Hepatocyte (in vitro differentiated cells): ENCODE measurements around the gene TMEM63B. TPM values are rescaled to one million over a fixed set of nuclear protein-coding genes. Genes with fewer than 3 reads are reported as not detected.

Experiments
- DNase-seq: peaks from one replicate; pipeline ENCODE4 v3.0.0-alpha.2; 2016; ENCODE audit warnings: low spot score
- H2AFZ ChIP-seq: fragments of 200-600 bp; sonication (generic); 2 replicates; pipeline ENCODE4 v1.6.0; 2016; ENCODE audit warnings: antibody characterized with exemption, mild to moderate bottlenecking
- H3K27ac ChIP-seq: fragments of 200-600 bp; sonication (generic); 2 replicates; pipeline ENCODE4 v1.5.1; 2016; ENCODE audit warnings: mild to moderate bottlenecking
- H3K27me3 ChIP-seq: fragments of 200-600 bp; sonication (generic); 2 replicates; pipeline ENCODE4 v1.6.1; 2016
- H3K36me3 ChIP-seq: fragments of 200-600 bp; sonication (generic); replicated peaks from 2 replicates; pipeline ENCODE4 v1.5.1; 2016; ENCODE audit warnings: low read depth; ENCODE audit not compliant: insufficient read depth
- H3K4me1 ChIP-seq: fragments of 200-600 bp; sonication (generic); 2 replicates; pipeline ENCODE4 v1.5.1; 2016; ENCODE audit warnings: mild to moderate bottlenecking, moderate library complexity; ENCODE audit not compliant: insufficient read depth
- H3K4me2 ChIP-seq: fragments of 200-600 bp; sonication (generic); 2 replicates; pipeline ENCODE4 v1.6.0; 2016
- H3K4me3 ChIP-seq: fragments of 200-600 bp; sonication (generic); 2 replicates; pipeline ENCODE4 v1.5.1; 2016; ENCODE audit warnings: mild to moderate bottlenecking
- H3K79me2 ChIP-seq: fragments of 200-600 bp; sonication (generic); 2 replicates; pipeline ENCODE4 v1.6.0; 2017; ENCODE audit warnings: mild to moderate bottlenecking
- H3K9me2 ChIP-seq: fragments of 200-600 bp; sonication (generic); replicated peaks from 2 replicates; pipeline ENCODE4 v1.6.0; 2017; ENCODE audit warnings: mild to moderate bottlenecking; ENCODE audit not compliant: insufficient read depth
- H3K9me3 ChIP-seq: fragments of 200-600 bp; sonication (generic); 2 replicates; pipeline ENCODE4 v1.5.1; 2016; ENCODE audit warnings: low read depth, mild to moderate bottlenecking
- H4K20me1 ChIP-seq: fragments of 200-600 bp; sonication (generic); 2 replicates; pipeline ENCODE4 v1.6.0; 2016; ENCODE audit warnings: mild to moderate bottlenecking; ENCODE audit not compliant: insufficient read depth, poor library complexity, severe bottlenecking
- EZH2 ChIP-seq: fragments of 200-600 bp; sonication (generic); IDR thresholded peaks from 2 replicates; pipeline ENCODE4 v1.6.1; 2016; ENCODE audit warnings: antibody characterized with exemption, mild to moderate bottlenecking, borderline replicate concordance
- EZH2phosphoT487 ChIP-seq: fragments of 200-600 bp; sonication (generic); IDR thresholded peaks from one replicate; pipeline ENCODE4 v1.6.1; 2018; ENCODE audit warnings: antibody characterized with exemption, mild to moderate bottlenecking, low read depth, moderate library complexity; ENCODE audit not compliant: unreplicated experiment, severe bottlenecking
- WGBS: methylation state at CpG from one replicate; pipeline ENCODE4 v1.1.6; 2016; ENCODE audit warnings: low lambda C conversion rate; ENCODE audit errors: missing lambda C conversion rate; 5-methylcytosine and 5-hydroxymethylcytosine counted together
- polyA plus RNA-seq: library from polyadenylated mRNA; unstranded; fragments of >200 nt; fragmentation: Nextera tagmentation; extraction: Ambion mirVana; gene quantifications from 2 replicates; pipeline ENCODE4 v1.2.1, GENCODE V29; 2016
- total RNA-seq: library from RNA; depleted of rRNA; stranded (reverse); fragments of >200 nt; gene quantifications from 2 replicates; pipeline ENCODE4 v1.2.3, GENCODE V29; 2014
- TF ChIP-seq, protein P1 (sequence below): fragments of 200-600 bp; sonication (generic); IDR thresholded peaks from 2 replicates; pipeline ENCODE4 v1.5.1; 2016; ENCODE audit warnings: antibody characterized with exemption, mild to moderate bottlenecking; ENCODE audit not compliant: poor library complexity

Gene TMEM63B
- total and polyA plus RNA-seq, 2 experiments from 2014 or later: 31.4 to 43.5 TPM

- no peaks in the 10 kb centered on the region for H3K27me3 ChIP-seq
- DNase-seq: no peak
- no peaks in the 10 kb centered on the region for H3K9me3 ChIP-seq
- TF ChIP-seq EZH2phosphoT487 (no peak), EZH2 (no peak)
- TF ChIP-seq, protein P1, sequence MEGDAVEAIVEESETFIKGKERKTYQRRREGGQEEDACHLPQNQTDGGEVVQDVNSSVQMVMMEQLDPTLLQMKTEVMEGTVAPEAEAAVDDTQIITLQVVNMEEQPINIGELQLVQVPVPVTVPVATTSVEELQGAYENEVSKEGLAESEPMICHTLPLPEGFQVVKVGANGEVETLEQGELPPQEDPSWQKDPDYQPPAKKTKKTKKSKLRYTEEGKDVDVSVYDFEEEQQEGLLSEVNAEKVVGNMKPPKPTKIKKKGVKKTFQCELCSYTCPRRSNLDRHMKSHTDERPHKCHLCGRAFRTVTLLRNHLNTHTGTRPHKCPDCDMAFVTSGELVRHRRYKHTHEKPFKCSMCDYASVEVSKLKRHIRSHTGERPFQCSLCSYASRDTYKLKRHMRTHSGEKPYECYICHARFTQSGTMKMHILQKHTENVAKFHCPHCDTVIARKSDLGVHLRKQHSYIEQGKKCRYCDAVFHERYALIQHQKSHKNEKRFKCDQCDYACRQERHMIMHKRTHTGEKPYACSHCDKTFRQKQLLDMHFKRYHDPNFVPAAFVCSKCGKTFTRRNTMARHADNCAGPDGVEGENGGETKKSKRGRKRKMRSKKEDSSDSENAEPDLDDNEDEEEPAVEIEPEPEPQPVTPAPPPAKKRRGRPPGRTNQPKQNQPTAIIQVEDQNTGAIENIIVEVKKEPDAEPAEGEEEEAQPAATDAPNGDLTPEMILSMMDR: no peak
- H3K4me1 ChIP-seq: peaks cover 10% of the 10 kb centered on the region
- H3K36me3 ChIP-seq: no peaks in the 10 kb centered on the region
- H3K79me2 ChIP-seq: no peaks in the 10 kb centered on the region
- no peaks in the 10 kb centered on the region for H4K20me1 ChIP-seq
- no peak overlapping the region for H2AFZ ChIP-seq
- 35% methylated on average over 1 of the region's 1 CpG for WGBS
- H3K9me2 ChIP-seq: no peaks in the 10 kb centered on the region
- peak overlapping the region; percentile 3 for H3K4me2 ChIP-seq
- H3K4me3 ChIP-seq: no peak overlapping the region
- H3K27ac ChIP-seq: no peak overlapping the region
These were observed 28.2 kb upstream of the TMEM63B start for GRCh38 chr6:44099192-44099591.

GRCh38 chr6:44100088-44100550, 27.2 kb upstream of the TMEM63B start:
- peak overlapping the region; percentile 34 for H3K27ac ChIP-seq
- TF ChIP-seq EZH2: no peak
- TF ChIP-seq, protein P1: peak; percentile 50
- no peaks in the 10 kb centered on the region for H3K27me3 ChIP-seq
- H3K9me2 ChIP-seq: no peaks in the 10 kb centered on the region
- H3K4me1 ChIP-seq: peaks cover 4% of the 10 kb centered on the region
- no peak overlapping the region for H3K4me3 ChIP-seq
- no peak overlapping the region for H2AFZ ChIP-seq
- 67% methylated on average over 1 of the region's 1 CpG for WGBS
- H3K79me2 ChIP-seq: no peaks in the 10 kb centered on the region
- no peak overlapping the region for H3K4me2 ChIP-seq
- DNase-seq: peak; percentile 62
- no peaks in the 10 kb centered on the region for H4K20me1 ChIP-seq
- H3K9me3 ChIP-seq: no peaks in the 10 kb centered on the region
- no peaks in the 10 kb centered on the region for H3K36me3 ChIP-seq

GRCh38 chr6:44101832-44102231, 25.5 kb upstream of the TMEM63B start:
- Histone ChIP-seq H3K9me2 (no peaks in the 10 kb centered on the region), H3K4me2 (no peak overlapping the region), H3K36me3 (no peaks in the 10 kb centered on the region), H3K4me1 (no peaks in the 10 kb centered on the region), H3K79me2 (peaks cover 12% of the 10 kb centered on the region), H3K27me3 (no peaks in the 10 kb centered on the region), H4K20me1 (no peaks in the 10 kb centered on the region), H3K4me3 (no peak overlapping the region), H3K9me3 (no peaks in the 10 kb centered on the region), H2AFZ (no peak overlapping the region), H3K27ac (no peak overlapping the region)
- WGBS: 100% methylated on average over 4 of the region's 4 CpGs
- DNase-seq: no peak
- TF ChIP-seq, protein P1: no peak
- TF ChIP-seq EZH2 (no peak), EZH2phosphoT487 (no peak)

- no peak overlapping the region for H3K4me2 ChIP-seq
These were observed 24.8 kb upstream of the TMEM63B start for GRCh38 chr6:44102527-44102926.

More at GRCh38 chr6:44102527-44102926, 24.8 kb upstream of the TMEM63B start:
- H3K79me2 ChIP-seq: peaks cover 16% of the 10 kb centered on the region
- H3K27me3 ChIP-seq: no peaks in the 10 kb centered on the region
- H4K20me1 ChIP-seq: no peaks in the 10 kb centered on the region
- H3K27ac ChIP-seq: no peak overlapping the region
- no peaks in the 10 kb centered on the region for H3K36me3 ChIP-seq
- H3K9me3 ChIP-seq: no peaks in the 10 kb centered on the region
- 92% methylated on average over 2 of the region's 2 CpGs for WGBS
- no peak overlapping the region for H2AFZ ChIP-seq
- H3K4me3 ChIP-seq: no peak overlapping the region
- DNase-seq: no peak
- TF ChIP-seq EZH2phosphoT487 (no peak), EZH2 (no peak)
- TF ChIP-seq, protein P1: no peak
- H3K9me2 ChIP-seq: no peaks in the 10 kb centered on the region
- no peaks in the 10 kb centered on the region for H3K4me1 ChIP-seq
